NCI-H2196 treated with DMSO at 0.1 percent for 48 hours (cell line): ENCODE data around the gene PDZRN3.
"Not testable (repeated sequence)": the region's sequence is repeated elsewhere in the genome, so short reads cannot be mapped to it uniquely, and the experiment has no call there.

Experiments used
- DNase-seq: peaks from one replicate; lab custom pipeline; 2025; ENCODE audit not compliant: unreplicated experiment; lab: John Stamatoyannopoulos, UW

PDZRN3 gene

DNA sequence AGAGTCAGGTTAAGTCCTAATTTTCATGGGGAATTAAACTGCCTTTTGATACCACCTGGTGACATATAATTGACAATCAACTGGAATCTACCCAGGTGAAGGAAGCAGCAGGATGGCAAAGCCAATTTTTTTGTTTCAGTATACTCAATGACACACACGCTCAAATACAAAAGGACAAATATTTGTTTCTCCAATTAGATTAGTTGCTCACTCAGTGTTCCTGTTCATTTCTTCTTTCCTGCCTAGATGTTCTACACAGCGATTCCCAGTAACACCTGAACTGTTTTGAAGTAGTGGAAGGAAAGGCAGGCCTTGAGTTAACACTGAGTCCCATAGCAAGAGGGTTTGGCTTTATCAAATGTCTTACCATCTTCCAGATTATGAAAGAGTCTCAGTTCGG is 157.5 kb downstream of the PDZRN3 start:
- no peak for DNase-seq

DNA sequence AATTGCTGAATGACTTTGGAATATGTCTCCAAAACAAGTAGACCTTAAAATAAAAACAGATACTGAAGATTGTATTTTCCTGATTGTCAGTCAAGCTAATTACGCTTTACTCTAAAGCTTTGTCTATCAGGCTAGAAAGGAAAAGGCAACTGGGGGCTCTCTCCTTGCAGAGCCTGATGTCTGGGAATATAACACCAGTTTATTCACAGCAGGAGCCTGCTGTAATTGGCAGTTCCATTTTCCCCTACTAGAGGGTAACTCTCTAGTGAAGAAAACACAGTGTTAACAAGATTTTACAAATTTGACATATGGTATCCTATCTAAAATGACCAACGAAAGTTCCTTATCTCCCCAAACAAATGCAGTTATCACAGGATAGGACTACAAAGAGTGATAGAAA is 158.8 kb downstream of the PDZRN3 start:
- DNase-seq, result no peak

DNA sequence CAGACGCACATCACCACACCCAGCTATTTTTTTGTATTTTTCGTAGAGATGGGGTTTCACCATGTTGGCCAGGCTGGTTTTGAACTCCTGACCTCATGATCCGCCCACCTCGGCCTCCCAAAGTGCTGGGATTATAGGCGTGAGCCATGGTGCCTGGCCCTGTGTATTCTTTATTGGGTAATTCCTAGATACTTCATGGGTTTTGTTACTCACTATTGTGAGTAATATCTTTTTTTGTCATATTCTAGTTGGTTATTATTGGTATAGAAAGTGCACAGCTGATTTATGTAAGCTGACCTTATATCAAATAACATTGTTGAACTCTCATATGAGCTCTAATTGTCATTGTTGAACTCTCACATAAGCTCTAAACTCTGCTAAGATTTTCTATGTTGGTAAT is 160.6 kb downstream of the PDZRN3 start:
- not testable (repeated sequence) for DNase-seq

DNA sequence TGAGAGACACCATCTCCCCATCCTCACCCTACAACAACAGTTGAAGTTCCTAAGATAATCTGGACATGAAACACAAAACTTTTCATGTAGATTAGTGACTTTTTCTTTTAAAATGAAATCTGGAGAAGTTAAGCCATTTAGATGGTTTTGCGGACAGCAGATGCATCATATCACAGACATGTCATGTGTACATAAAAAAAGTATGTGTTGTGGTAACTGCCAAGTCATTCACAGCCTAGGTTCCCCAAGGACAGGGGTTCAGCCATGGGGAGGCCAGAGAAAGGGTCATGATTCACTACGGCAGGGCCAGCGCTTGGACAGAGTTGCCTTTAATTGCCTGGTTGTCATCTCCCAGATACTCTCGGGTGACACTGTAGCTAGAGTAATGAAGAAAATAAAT is 163.2 kb downstream of the PDZRN3 start:
- DNase-seq, result no peak

DNA sequence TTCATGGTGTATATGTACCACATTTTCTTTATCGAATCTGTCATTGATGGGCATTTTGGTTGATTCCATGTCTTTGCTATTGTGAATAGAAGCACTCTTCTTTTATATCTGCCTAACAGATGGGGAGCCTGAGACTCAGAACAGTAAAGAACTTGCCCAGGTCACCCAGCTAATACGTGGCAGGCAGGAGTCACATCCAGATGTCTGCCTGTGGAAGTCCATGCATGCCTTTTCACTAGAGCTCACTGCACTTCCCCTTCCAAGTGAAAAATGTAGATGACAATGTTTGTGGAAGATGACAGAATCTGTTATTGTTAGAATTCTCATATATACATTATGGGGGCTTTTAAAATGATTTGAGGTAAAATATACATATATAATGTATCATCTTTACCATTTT is 165.0 kb downstream of the PDZRN3 start:
- no peak for DNase-seq

DNA sequence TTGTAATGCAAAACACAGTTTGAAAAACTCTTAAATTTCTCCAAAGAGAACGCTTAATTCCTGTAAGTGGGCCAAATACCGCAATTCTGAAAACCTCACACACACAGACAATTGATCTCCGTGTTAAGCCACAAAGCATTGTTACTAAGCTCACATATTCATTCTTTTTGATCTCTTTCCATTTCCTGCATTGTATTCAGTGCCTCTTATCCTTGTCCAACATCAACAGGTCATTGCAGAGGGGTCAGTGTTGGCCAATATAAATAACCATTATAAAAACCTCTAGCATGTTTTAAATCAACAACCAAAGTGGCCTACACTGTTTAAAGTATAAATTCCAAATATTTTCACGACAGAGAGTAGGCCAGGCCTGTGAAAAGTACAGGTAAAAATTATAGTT is 171.1 kb downstream of the PDZRN3 start:
- no peak for DNase-seq

DNA sequence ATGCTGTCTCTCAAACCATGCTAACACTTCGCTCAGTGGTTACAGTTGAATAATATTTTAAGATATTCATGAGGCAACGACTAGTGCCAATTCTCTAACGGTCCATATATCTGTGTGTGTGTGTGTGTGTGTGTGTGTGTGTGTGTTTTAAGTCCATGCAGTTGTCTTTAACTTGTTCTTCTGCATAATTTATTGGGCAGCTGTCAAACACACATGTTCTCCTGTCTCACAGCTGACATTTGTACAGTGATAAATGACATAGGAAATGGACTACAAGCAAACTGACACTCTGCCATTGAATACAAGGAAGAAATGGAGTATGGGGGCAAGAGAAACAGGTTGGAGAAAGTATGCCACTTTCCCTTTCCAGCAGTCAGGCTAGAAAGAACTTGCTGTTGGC is 172.0 kb downstream of the PDZRN3 start:
- DNase-seq, result no peak

DNA sequence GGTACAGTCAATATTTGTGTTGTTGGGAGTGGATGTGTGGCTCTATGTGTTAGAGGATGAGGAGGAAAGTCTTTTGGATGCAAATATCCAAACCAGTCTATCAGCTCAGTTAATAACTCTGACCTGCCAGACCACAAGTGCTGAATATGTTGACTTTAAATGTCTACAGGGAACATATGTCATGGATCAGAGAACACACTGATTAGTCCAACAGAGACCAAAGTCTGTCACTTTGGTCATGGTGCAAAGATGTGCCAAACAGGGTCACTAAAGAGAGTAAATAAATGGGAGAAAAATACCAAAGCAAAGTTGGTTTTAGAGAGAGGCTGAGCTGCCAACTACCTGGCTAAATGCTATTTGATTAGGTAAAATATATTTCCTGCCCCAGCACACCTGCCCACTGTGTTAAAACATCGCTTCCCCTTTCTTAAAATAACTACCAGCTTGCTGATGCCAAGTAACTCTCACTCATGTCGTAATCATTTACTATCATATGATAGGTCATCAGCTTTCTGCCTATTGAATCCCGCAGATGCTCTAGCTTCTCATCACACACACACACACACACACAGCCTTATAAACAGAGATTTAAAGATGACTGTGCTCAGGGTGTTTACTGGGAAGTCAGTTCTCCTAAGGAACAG is 173.3 kb downstream of the PDZRN3 start:
- peak; percentile 32 for DNase-seq

DNA sequence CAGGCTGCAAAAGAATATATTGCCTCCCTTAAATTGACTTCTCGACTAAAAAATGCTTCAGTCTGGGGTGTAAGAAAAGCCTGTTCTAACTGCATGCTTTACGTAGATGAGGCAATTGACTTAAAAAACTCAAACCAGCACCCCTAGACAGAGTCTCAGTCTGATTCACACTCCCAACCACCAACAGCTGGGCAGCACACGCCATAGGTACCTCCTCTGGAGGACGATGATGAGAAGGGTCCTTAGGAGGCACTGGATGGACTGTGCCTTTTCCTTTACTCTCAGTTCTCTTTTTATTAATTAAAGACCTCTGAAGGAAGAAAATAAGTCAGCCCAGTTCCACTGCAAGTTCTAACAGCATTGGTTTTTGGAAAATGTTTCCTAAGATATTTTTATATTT is 175.0 kb downstream of the PDZRN3 start:
- DNase-seq, result no peak

DNA sequence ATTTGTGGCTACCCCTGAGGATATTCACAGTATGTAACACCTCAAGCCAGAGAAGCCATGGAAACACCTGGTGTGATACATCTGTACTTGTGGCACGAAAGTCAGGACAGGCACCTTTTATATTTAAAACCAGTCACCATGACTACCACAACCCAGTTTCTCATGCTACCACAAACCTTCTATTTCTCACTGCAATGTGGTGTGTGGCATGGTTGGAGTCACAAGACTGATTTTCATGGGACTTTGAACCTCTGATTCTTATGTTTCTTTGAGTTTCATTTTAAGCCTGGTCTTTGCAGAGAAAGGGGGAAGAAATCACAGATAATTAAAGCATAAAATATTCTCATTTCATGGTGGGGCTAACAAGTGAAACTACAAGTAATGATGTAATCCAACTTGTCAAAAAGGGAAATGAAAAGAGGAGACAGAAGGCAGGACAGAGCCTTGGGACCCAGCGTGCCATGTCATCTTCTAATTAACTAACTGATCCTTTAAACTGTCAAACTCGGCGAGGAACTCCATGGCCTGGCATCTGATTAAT is 175.9 kb downstream of the PDZRN3 start:
- no peak for DNase-seq

DNA sequence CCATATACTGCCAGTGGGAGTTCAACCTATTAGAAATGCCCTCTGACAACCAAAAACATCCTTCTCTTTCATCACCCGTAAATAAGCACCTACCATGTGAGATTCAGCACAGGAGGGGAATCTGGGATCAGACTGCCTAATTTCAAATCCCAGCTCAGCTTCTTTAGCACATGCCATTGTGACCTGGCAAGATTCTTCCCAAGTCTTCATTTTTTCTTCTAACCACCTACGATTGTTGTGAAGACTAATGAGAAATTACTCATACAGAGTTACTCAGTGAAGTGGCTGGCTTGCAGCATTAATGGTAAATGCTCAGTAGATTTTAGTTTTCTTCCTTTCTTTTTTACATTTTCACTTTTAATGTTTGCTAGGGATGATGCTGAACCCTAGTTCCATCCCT is 176.7 kb downstream of the PDZRN3 start:
- no peak for DNase-seq

DNA sequence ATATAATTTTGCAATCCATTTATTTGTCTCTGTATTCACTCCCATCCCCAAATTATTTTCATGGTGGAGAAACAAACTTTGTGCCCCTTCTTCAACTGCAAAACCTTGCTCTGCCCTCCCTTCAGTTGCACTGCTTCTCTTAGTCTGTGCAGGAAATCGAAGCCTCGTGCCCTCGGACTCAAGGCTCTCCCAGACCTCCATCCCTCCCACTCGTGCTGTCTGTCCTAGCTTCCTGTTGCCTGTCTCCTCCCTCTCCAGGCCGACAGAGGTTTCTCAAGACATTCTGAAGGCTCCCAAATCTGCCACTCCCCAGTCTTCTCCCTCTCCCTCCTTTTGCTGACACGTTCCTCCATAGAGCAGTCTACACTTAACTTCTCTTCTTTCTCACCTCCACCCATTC is 177.6 kb downstream of the PDZRN3 start:
- no peak for DNase-seq

DNA sequence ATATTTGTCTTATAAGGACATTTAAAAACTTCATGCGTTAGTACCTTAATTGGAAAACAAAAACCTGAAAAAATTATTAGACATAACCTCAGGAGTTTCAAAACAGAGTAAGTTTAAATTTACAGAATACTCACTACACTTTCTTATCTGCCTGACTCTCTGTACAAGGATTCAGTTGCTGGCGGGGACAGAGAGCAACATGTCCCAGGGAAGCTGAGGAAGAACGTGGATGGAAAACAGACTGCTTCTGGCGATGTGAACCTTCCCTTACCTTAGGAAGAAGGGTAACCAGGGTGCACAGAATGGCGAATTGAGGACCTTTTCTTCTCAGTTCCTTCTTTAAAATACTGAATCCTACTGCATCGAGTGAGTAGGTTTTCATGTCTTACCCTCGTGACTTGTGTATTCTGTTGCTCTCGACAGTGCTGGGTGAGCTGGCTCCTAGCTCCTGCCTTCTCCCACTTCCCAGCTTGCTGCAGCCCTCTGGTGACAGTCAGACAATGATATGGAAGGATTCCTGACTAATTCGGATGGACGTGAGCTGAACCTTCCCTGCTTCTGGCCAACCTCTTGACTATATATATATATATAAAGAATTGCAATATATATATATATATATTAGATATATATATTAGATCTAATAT is 178.2 kb downstream of the PDZRN3 start:
- no peak for DNase-seq

DNA sequence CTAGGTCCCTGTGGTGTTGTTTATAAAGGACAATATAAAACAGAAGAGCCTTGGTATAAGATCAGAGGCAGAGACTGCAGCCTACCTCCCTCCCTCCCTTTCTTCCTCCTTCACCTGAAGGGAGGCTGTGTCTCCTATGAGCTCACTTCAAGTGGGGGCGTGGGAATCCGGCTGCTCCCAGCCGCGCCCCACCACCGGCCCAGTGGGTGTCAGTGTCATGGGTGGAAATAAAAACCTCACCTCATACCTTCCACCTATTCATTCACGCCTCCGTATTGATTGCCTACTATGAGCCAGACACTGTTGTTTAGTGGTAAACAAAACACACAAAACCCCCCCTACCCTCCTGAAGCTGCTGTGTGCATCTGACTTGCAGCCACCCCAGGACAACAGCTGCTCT is 181.9 kb downstream of the PDZRN3 start:
- DNase-seq, result no peak

DNA sequence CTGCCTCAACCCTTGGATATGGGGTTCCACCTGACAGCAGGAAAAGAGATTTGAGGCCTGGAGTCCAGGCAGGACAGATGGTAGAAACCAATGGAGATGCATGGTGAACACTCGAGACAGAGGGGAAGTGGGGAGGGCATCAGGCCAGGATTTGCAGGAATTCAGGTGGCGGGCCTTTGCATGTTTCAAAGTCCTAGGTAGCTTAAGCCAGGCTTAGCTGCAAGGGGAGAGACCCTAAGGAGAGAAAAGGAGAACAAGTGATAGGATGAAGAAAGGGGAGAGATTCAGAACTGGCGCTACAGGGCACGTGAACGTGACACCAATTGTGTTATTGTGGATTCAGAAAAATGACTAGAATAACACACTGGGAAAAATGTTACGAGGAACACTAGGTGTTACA is 182.6 kb downstream of the PDZRN3 start:
- no peak for DNase-seq

DNA sequence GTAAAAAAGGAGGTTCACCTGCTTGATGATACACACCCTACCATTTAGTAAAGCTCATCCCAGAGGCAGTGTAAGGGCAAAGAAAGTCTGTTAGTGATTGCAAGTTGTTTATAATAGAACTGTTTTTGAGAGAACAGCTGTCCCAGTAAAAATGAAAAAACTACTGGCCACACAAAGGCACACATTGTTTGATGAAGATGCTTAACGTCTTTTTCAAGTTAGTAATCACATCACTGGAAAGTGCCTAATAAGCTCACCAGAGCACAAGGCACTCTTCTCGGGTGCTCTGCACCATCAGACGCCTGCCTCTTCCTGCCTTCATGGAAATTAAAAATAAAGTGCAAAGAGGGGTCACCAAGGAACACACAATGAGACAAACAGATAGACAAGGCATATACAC is 186.9 kb downstream of the PDZRN3 start:
- no peak for DNase-seq

DNA sequence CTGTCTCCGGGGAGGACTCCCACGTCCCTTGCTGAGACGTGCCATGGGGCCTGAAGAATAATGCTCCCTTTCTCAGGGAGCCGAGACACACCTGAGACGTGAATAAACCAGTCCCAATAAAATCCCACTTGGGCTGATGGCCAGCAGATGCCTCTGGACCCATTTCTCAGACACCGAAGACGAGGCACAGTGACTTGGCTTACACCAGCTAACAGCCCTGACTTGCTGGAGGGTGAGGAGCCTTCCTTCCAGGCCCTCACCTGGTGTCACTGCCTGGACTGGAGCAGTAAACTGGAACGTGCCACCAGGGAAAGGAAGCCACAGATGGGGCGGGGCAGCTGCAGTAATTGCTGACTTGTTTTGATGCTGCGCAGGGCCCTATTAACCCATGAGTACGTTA is 189.7 kb downstream of the PDZRN3 start:
- no peak for DNase-seq

DNA sequence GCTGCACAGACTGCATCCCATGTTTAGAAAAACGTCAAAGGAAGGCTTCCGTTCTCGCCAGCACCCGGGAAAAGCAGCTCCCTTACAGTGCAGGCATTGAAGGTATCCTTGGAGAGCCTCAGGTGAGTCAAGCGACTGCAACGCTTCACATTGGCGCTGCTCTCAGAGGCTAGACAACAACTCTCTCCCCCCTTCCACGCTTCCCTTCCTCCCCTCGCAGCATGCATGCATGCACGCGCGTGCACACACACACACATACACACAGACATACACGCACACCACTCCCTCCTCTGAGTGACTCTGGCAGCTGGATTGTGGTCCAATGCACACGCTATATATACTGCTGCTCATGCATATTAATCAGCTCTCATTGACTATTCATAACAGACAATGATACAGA is 191.1 kb downstream of the PDZRN3 start:
- DNase-seq, result no peak

DNA sequence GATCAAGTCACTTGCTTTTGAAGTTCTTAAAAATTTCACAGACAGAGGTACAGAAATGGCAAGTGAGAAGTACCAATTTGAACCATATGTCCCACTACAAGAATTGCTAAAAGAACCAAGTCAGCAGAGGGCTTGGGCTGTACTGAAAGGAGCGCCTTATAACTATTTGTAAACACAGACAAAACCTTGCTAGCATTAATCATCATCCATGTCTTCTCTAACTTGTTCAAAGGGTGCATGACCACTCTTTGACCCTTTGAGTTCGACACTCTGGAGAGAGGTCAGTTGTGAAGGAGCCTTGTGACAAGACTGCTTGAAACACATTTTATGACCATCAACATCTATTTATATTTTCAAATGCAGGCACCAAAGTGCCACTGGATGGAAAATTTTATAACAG is 191.7 kb downstream of the PDZRN3 start:
- no peak for DNase-seq

DNA sequence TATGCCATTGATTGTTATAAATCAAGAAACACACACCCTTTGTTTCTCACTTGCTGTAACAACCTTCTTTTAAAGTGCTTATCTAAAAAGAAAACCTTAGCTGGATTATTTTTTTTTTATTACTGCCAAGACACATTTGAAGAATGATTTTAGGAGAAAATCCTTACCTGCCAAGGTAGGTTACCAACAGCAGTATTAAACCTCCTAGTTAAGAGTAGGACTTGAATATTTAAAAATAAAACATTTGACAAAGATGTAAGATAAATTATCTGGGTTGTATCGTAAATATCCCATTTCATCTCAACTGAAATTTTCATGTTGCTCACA is 192.1 kb downstream of the PDZRN3 start:
- no peak for DNase-seq

DNA sequence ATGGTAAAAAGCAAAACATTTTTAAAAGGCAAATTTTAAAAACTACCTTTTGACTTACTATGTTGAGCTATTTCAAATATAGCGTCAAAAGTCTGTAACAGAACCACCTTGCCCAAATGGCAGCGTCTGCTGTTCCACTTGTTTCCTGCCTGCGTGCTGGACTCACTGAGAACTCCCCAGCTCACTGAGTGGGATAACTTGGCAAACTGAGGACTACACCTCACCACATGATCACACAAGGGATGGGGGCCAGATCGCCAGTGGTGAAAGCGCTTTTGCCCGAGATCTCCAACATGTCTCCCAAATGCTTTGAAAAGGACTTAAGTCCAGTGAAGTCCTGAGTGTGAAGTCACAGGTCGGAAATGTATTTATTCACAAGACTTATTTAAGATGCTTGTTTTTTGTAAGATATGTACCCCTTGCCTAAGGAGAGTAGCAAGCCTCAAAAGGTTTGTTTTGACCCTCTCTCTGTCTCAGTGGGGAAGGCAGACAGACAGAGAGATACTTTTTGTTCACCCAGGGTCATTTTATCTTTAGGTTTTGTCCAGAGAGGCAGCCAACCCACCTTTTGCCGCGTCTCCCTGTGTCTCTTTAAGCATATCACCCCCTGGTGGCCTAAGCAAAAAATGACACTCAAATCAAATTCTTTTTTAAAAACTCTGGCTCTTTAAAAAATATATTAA is 192.6 kb downstream of the PDZRN3 start:
- no peak for DNase-seq

DNA sequence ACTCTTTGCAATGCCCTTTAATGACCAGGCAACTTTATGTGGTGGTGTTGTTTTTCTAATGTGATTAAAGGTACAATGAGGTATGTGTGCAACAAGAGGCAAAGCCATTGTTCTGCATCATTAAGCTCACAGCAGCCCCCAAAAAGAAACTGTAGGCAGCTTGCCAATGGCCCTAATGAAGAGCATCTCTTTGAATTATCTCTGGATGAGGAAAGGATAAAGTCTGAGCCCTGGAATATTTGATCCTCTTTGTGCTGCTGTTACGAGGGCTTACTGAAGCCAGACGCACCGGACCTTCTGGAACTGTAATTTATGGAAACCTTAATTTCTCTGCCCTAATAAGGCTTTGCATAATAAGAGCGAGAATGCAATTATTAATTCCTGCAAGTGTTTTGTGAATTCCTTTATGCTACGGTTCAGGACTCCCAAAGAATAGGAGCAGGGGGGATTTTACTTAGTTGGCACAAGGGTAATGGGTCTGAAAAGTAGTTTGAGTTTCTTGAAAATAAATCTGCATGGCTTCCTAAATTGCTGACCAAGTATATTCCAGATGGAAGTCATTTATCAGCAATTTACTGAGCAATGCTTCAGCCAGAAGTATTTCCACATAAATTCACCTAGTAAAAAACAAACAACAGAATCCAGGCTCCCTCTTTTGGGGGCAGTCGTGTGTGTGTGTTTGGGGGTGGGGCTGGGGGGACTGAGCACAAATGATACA is 193.4 kb downstream of the PDZRN3 start:
- DNase-seq, result no peak
